Prostate gland (tissue), 2 donors: Measurements from ENCODE around the gene CCSER1.

Experiments
- POLR2AphosphoS5 ChIP-seq: sonication (generic); formaldehyde crosslinking; IDR thresholded peaks from one replicate; pipeline ENCODE4 v1.6.1; 2017; ENCODE audit warnings: antibody characterized with exemption
- TF ChIP-seq, protein P1 (sequence below), 4 experiments: fragments of 200-600 bp in 2 of 4; fragments of 450-650 bp in 2 of 4; sonication (generic) in 2 of 4; IDR thresholded peaks; 1 replicate in 3 of 4; 2 replicates in 1 of 4; pipeline ENCODE4 v1.5.1; 2016 to 2019; ENCODE audit warnings: antibody characterized with exemption in 4 of 4, mild to moderate bottlenecking in 2 of 4, moderate library complexity in 2 of 4

GRCh38 chr4:90121676-90122354, 5.4 kb upstream of the CCSER1 start:
- TF ChIP-seq, protein P1, sequence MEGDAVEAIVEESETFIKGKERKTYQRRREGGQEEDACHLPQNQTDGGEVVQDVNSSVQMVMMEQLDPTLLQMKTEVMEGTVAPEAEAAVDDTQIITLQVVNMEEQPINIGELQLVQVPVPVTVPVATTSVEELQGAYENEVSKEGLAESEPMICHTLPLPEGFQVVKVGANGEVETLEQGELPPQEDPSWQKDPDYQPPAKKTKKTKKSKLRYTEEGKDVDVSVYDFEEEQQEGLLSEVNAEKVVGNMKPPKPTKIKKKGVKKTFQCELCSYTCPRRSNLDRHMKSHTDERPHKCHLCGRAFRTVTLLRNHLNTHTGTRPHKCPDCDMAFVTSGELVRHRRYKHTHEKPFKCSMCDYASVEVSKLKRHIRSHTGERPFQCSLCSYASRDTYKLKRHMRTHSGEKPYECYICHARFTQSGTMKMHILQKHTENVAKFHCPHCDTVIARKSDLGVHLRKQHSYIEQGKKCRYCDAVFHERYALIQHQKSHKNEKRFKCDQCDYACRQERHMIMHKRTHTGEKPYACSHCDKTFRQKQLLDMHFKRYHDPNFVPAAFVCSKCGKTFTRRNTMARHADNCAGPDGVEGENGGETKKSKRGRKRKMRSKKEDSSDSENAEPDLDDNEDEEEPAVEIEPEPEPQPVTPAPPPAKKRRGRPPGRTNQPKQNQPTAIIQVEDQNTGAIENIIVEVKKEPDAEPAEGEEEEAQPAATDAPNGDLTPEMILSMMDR (IDR thresholded peaks at IDR 0.05): no peak
- no peak for TF ChIP-seq POLR2AphosphoS5
